SKM-1 (cell line): ENCODE measurements around the gene MAP1A.
"Not testable (repeated sequence)": the region's sequence is repeated elsewhere in the genome, so short reads cannot be mapped to it uniquely, and the experiment has no call there.

Experiments
- DNase-seq: peaks from one replicate; lab custom pipeline; 2025; ENCODE audit not compliant: unreplicated experiment; lab: John Stamatoyannopoulos, UW

The MAP1A gene

GRCh38 chr15:43528542-43529007, 11.2 kb downstream of the MAP1A start:
- no peak for DNase-seq

- DNase-seq = no peak
Observed at GRCh38 chr15:43529141-43529540, 11.7 kb downstream of the MAP1A start.

GRCh38 chr15:43529587-43530345, 12.4 kb downstream of the MAP1A start:
- DNase-seq = no peak

GRCh38 chr15:43531018-43531670, 13.7 kb downstream of the MAP1A start:
- no peak for DNase-seq

GRCh38 chr15:43532826-43533225, 15.4 kb downstream of the MAP1A start:
- not testable (repeated sequence) for DNase-seq

GRCh38 chr15:43534897-43535296, 17.5 kb downstream of the MAP1A start:
- no peak for DNase-seq

- no peak for DNase-seq
Observed at GRCh38 chr15:43538091-43538490, 20.7 kb downstream of the MAP1A start.

GRCh38 chr15:43541785-43542184, 24.4 kb downstream of the MAP1A start:
- no peak for DNase-seq

GRCh38 chr15:43544266-43544665, 26.9 kb downstream of the MAP1A start:
- DNase-seq = no peak

GRCh38 chr15:43545426-43545825, 28.0 kb downstream of the MAP1A start:
- DNase-seq = no peak

- DNase-seq = no peak
Observed at GRCh38 chr15:43547539-43547938, 30.1 kb downstream of the MAP1A start.

- no peak for DNase-seq
Observed at GRCh38 chr15:43550527-43551363, 33.3 kb downstream of the MAP1A start.

GRCh38 chr15:43552256-43552655, 34.8 kb downstream of the MAP1A start:
- DNase-seq = no peak

GRCh38 chr15:43552986-43553385, 35.6 kb downstream of the MAP1A start:
- no peak for DNase-seq

GRCh38 chr15:43562753-43563152, 45.3 kb downstream of the MAP1A start:
- DNase-seq = not testable (repeated sequence)

GRCh38 chr15:43563793-43564192, 46.4 kb downstream of the MAP1A start:
- not testable (repeated sequence) for DNase-seq

- DNase-seq = not testable (repeated sequence)
Observed at GRCh38 chr15:43566615-43567014, 49.2 kb downstream of the MAP1A start.

GRCh38 chr15:43574607-43575006, 57.2 kb downstream of the MAP1A start:
- DNase-seq = not testable (repeated sequence)
